Endothelial cell (in vitro differentiated cells): ENCODE measurements around the gene LGR6. TPM values are rescaled to one million over a fixed set of nuclear protein-coding genes. Genes with fewer than 3 reads are reported as not detected.

Experiments
- DNase-seq: peaks from one replicate; pipeline ENCODE4 v3.0.0; 2021; ENCODE audit warnings: low spot score
- H3K27ac Mint-ChIP-seq: one replicate; pipeline ENCODE4 v1.8.0; 2021; ENCODE audit warnings: mixed read lengths, inconsistent platforms; ENCODE audit not compliant: unreplicated experiment
- H3K27me3 Mint-ChIP-seq: one replicate; pipeline ENCODE4 v1.8.0; 2021; ENCODE audit warnings: mild to moderate bottlenecking, moderate library complexity, mixed read lengths, inconsistent platforms; ENCODE audit not compliant: unreplicated experiment
- H3K36me3 Mint-ChIP-seq: one replicate; pipeline ENCODE4 v1.8.0; 2021; ENCODE audit warnings: mild to moderate bottlenecking, low read depth, mixed read lengths, inconsistent platforms; ENCODE audit not compliant: unreplicated experiment
- H3K4me1 Mint-ChIP-seq: one replicate; pipeline ENCODE4 v1.8.0; 2021; ENCODE audit warnings: mild to moderate bottlenecking, mixed read lengths, inconsistent platforms; ENCODE audit not compliant: unreplicated experiment
- H3K4me3 Mint-ChIP-seq: one replicate; pipeline ENCODE4 v1.8.0; 2021; ENCODE audit warnings: mild to moderate bottlenecking, mixed read lengths, inconsistent platforms; ENCODE audit not compliant: unreplicated experiment
- H3K9me3 Mint-ChIP-seq: one replicate; pipeline ENCODE4 v1.8.0; 2021; ENCODE audit warnings: mixed read lengths, inconsistent platforms; ENCODE audit not compliant: unreplicated experiment
- total RNA-seq: library from RNA; stranded (reverse); fragmentation: NEBNext Ultra II Directional; extraction: Animal tissue kit (Norgen Biotek cat#: 25700); gene quantifications from one replicate; pipeline ENCODE4 v1.2.1, GENCODE V29; 2021; ENCODE audit not compliant: unreplicated experiment
- TF ChIP-seq, protein P1 (sequence below): fragments of 200-600 bp; sonication (generic); IDR thresholded peaks from one replicate; pipeline ENCODE4 v1.5.0; 2021; ENCODE audit warnings: antibody characterized with exemption; ENCODE audit not compliant: unreplicated experiment

LGR6 gene
- total RNA-seq, 1 donor from 2014 or later, result 0.23 TPM

DNA sequence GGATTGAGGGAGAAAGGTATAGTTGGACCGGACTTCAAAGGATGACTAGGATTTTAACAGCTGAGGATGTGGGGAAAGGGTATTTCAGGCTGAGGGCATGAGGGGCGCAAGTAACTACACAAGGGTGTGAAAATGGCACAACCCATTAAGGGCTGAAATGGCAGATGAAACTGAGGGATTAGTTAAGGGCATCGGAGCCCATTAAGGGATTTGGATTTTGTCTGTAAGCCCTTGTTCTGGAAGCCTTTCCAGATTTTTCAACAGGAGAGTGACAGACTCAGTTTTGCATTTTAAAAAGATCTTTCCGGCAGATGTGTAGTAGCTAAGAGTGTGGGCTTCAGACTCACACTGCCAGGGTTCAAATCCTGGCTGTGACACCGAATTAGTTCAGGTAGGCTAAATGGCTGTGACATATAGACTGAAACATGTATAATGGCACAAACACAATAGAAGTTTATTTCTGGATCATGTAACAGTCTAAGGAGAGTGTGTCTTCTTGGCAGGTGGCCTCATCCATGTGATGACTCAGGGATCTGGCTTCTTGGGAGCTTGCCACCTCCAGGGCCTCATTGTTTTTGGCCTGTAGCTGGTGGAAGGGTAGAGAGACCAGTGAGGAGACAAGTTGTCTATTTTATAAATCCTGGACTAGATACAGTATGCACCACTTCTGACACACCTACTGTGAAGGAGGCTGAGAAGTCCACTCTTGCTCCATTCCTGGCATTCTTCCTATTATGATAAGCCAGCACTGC is 98.5 kb downstream of the LGR6 start:
- no peak overlapping the region for H3K4me3 Mint-ChIP-seq
- H3K9me3 Mint-ChIP-seq, result no peaks in the 10 kb centered on the region
- no peak for DNase-seq
- H3K36me3 Mint-ChIP-seq, result no peaks in the 10 kb centered on the region
- H3K27ac Mint-ChIP-seq, result no peak overlapping the region
- TF ChIP-seq, protein P1, sequence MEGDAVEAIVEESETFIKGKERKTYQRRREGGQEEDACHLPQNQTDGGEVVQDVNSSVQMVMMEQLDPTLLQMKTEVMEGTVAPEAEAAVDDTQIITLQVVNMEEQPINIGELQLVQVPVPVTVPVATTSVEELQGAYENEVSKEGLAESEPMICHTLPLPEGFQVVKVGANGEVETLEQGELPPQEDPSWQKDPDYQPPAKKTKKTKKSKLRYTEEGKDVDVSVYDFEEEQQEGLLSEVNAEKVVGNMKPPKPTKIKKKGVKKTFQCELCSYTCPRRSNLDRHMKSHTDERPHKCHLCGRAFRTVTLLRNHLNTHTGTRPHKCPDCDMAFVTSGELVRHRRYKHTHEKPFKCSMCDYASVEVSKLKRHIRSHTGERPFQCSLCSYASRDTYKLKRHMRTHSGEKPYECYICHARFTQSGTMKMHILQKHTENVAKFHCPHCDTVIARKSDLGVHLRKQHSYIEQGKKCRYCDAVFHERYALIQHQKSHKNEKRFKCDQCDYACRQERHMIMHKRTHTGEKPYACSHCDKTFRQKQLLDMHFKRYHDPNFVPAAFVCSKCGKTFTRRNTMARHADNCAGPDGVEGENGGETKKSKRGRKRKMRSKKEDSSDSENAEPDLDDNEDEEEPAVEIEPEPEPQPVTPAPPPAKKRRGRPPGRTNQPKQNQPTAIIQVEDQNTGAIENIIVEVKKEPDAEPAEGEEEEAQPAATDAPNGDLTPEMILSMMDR, result no peak
- H3K27me3 Mint-ChIP-seq, result peaks cover 2% of the 10 kb centered on the region
- H3K4me1 Mint-ChIP-seq, result peaks cover 2% of the 10 kb centered on the region

DNA sequence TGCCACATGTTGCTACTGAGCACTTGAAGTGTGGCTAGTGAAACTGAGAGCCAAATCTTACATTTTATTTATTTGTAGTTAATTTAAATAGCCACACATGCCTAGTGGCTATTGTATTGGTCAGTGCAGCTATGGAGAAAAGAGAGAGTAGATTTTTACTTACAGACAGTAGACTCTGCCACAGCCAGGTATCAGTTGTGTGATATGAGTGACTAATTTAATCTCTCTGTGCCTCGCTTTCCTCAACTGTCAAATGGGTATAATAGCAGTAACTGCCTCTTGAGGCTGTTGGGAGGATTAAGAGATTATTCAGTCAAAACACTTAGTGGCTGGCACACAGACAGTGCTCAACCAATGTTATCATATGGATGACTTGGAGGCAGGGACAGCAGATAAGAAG is 99.2 kb downstream of the LGR6 start:
- Mint-ChIP-seq H3K9me3 (no peaks in the 10 kb centered on the region), H3K4me3 (no peak overlapping the region)
- no peak for DNase-seq

DNA sequence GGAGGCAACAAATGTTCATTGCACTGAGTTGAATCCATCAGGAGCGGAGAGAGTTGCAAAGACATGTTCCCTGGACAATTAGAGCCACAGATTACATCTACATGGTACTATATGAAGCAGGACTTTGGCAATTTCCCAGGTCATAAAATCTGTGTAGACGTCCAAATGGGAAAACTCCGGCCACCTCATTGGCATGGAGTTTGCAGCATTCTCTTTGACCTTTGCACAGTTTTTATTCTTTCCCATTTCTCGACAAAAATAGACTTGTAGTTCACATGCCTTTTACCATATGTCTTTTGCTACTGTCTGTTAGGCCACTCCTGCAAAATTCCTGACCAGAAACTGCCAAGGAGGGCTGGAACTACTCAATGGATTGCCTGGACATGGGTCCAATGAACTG is 100.0 kb downstream of the LGR6 start:
- no peak overlapping the region for H3K4me3 Mint-ChIP-seq
- no peaks in the 10 kb centered on the region for H3K36me3 Mint-ChIP-seq
- no peak for DNase-seq
- H3K4me1 Mint-ChIP-seq, result peaks cover 2% of the 10 kb centered on the region
- H3K27ac Mint-ChIP-seq, result no peak overlapping the region
- no peaks in the 10 kb centered on the region for H3K27me3 Mint-ChIP-seq
- no peaks in the 10 kb centered on the region for H3K9me3 Mint-ChIP-seq
- TF ChIP-seq, protein P1, result no peak

More for the DNA sequence above, 99.2 kb downstream of the LGR6 start:
- TF ChIP-seq, protein P1, result no peak
- no peaks in the 10 kb centered on the region for H3K36me3 Mint-ChIP-seq
- peaks cover 2% of the 10 kb centered on the region for H3K4me1 Mint-ChIP-seq
- H3K27me3 Mint-ChIP-seq, result peaks cover 2% of the 10 kb centered on the region
- H3K27ac Mint-ChIP-seq, result no peak overlapping the region

DNA sequence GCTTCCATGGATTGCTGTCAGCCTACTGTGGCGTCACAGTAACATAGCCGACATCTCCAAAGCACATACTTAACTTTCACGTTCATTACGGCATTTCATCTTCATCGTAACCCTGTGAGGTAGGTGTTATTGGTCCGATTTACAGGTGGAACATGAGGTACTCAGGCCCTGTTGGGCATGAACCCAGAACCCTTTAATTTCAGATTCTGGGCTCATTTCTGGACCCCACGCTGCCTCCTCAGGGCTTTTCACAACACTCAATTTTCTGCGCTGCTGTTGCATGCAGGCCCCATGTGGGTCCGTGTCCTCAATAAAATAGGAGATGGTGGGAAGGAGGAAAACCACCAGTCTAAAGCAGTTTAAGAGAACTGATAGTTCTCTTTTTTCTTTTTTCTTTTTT is 108.6 kb downstream of the LGR6 start:
- no peak overlapping the region for H3K4me3 Mint-ChIP-seq
- H3K4me1 Mint-ChIP-seq, result no peaks in the 10 kb centered on the region
- DNase-seq, result no peak
- TF ChIP-seq, protein P1, result no peak
- H3K27me3 Mint-ChIP-seq, result peaks cover 2% of the 10 kb centered on the region
- no peaks in the 10 kb centered on the region for H3K36me3 Mint-ChIP-seq
- no peaks in the 10 kb centered on the region for H3K9me3 Mint-ChIP-seq
- no peak overlapping the region for H3K27ac Mint-ChIP-seq

DNA sequence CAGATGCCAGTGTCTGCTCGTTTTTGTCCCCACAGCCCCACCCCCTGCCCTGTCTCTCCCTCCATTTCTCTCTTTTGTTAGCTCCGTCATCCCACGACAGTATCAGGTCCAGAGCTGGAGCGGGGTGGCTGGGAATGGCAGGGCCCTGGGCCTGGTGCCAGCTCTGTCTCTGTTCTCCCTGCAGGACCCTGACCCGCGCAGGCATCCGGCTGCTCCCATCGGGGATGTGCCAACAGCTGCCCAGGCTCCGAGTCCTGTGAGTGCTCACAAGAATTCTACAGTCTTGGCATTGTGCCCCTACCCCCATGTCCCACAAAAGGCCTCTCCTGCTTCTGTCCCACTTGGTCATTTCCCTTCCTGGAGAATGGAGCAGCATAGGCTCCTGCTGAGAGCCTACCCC is 110.8 kb downstream of the LGR6 start:
- TF ChIP-seq, protein P1, result no peak
- peaks cover 5% of the 10 kb centered on the region for H3K27me3 Mint-ChIP-seq

More for the DNA sequence above, 110.8 kb downstream of the LGR6 start:
- Mint-ChIP-seq H3K4me3 (no peak overlapping the region), H3K27ac (no peak overlapping the region), H3K9me3 (no peaks in the 10 kb centered on the region), H3K4me1 (peaks cover 9% of the 10 kb centered on the region), H3K36me3 (no peaks in the 10 kb centered on the region)
- DNase-seq, result no peak
